NK-92 treated with Interleukin-12 subunit alpha and Interleukin-12 subunit beta, amount 100 ng/mL, for 24 hours (cell line): ENCODE results near the gene OVAAL.

Experiments used
- DNase-seq: peaks from one replicate; lab custom pipeline; 2025; lab: John Stamatoyannopoulos, UW

OVAAL gene

GRCh38 chr1:180606155-180606554, 47.4 kb downstream of the OVAAL start:
- no peak for DNase-seq

GRCh38 chr1:180609643-180610555, 51.1 kb downstream of the OVAAL start:
- DNase-seq = no peak

- no peak for DNase-seq
Observed at GRCh38 chr1:180610556-180611015, 51.8 kb downstream of the OVAAL start.

- DNase-seq = no peak
Observed at GRCh38 chr1:180611016-180611930, 52.5 kb downstream of the OVAAL start.

- no peak for DNase-seq
Observed at GRCh38 chr1:180612632-180613031, 53.9 kb downstream of the OVAAL start.

- no peak for DNase-seq
Observed at GRCh38 chr1:180614730-180615129, 56.0 kb downstream of the OVAAL start.

- DNase-seq = no peak
Observed at GRCh38 chr1:180615493-180616290, 56.9 kb downstream of the OVAAL start.
